K562 (cell line): ENCODE data around the gene MAK. TPM values are rescaled to one million over a fixed set of nuclear protein-coding genes. Genes with fewer than 3 reads are reported as not detected.

Experiments
- ATAC-seq: fragments of 200-7000 bp; cut with Tn5 transposase; 3 replicates; pipeline ENCODE4 v1.9.1; 2020; ENCODE audit warnings: moderate library complexity
- BruUV-seq: library from RNA; stranded (reverse); fragments of 400-500 nt; replicated peaks from 2 replicates; lab custom pipeline; 2021; lab: Mats Ljungman, UMichigan
- CTCF ChIA-PET: fragments of 300-600 bp; formaldehyde crosslinking; extraction: SDS; loops from one replicate; lab custom pipeline; 2021; ENCODE audit warnings: low intra/inter-chr PET ratio; lab: Yijun Ruan, JAX
- POLR2A ChIA-PET: fragments of 300-600, 350-650 bp; sonication (Branson Sonifier 250); formaldehyde crosslinking; extraction: SDS; loops from one replicate; lab custom pipeline; 2021; ENCODE audit warnings: antibody characterized with exemption, inconsistent platforms; lab: Yijun Ruan, JAX
- DNase-seq, 4 experiments: peaks; one replicate each; pipeline versions ENCODE4 v3.0.0 to v3.0.0-alpha.2; 2011 to 2018; ENCODE audit warnings: low spot score in 3 of 4, mixed read lengths in 3 of 4; ENCODE audit errors: extremely low read depth in 1 of 4
- FAIRE-seq: peaks from 2 replicates; lab custom pipeline; 2011; peaks lifted over from hg19 to GRCh38; lab: Jason Lieb, UNC
- H2AFZ ChIP-seq: 2 replicates; pipeline ENCODE4 v1.6.0; 2011; ENCODE audit warnings: low read depth, low read length, control low read depth, inconsistent platforms
- H3K27ac ChIP-seq: fragments of 200-600 bp; 3 replicates; pipeline ENCODE4 v1.8.0; 2011; ENCODE audit warnings: low read depth, mild to moderate bottlenecking, control low read depth, inconsistent platforms, low read length, moderate library complexity, mixed read lengths; ENCODE audit errors: extremely low read depth
- H3K27me3 ChIP-seq, 2 experiments: fragments of 300-600 bp in 1 of 2; 2 replicates in 1 of 2; 3 replicates in 1 of 2; pipeline versions ENCODE4 v1.6.0 to v1.8.0; 2011; ENCODE audit warnings: inconsistent platforms in 2 of 2, low read length in 2 of 2, mild to moderate bottlenecking in 1 of 2, mixed read lengths in 1 of 2, moderate library complexity in 1 of 2; ENCODE audit not compliant: control insufficient read depth in 2 of 2, insufficient read depth in 2 of 2
- H3K36me3 ChIP-seq: fragments of 300-600 bp; 3 replicates; pipeline ENCODE4 v1.8.0; 2011; ENCODE audit warnings: mild to moderate bottlenecking, low read length, inconsistent platforms; ENCODE audit not compliant: control insufficient read depth, insufficient read depth
- H3K4me1 ChIP-seq, 2 experiments: fragments of 200-600 bp in 1 of 2; replicated peaks in 1 of 2; 2 replicates in 1 of 2; 3 replicates in 1 of 2; pipeline versions ENCODE4 v1.5.1 to v1.8.0; 2011; ENCODE audit warnings: inconsistent platforms in 2 of 2, low read length in 2 of 2, mild to moderate bottlenecking in 1 of 2, mixed read lengths in 1 of 2, moderate library complexity in 1 of 2; ENCODE audit not compliant: control insufficient read depth in 2 of 2, insufficient read depth in 2 of 2
- H3K4me2 ChIP-seq: 2 replicates; pipeline ENCODE4 v1.6.1; 2011; ENCODE audit warnings: low read length, control low read depth, inconsistent platforms, mixed read lengths; ENCODE audit not compliant: insufficient read depth
- H3K4me3 ChIP-seq: fragments of 200-600 bp; sonication (generic), shearing (Covaris generic); 2 replicates; pipeline ENCODE4 v1.5.1; 2016; ENCODE audit warnings: control low read depth, inconsistent platforms
- H3K79me2 ChIP-seq: fragments of 200-600 bp; 3 replicates; pipeline ENCODE4 v1.8.0; 2011; ENCODE audit warnings: low read length, inconsistent platforms; ENCODE audit not compliant: control insufficient read depth, insufficient read depth
- H3K9ac ChIP-seq, 2 experiments: 2 replicates each; pipeline versions ENCODE4 v1.6.0 to v1.6.1; 2011; ENCODE audit warnings: low read depth in 2 of 2, low read length in 2 of 2, control low read depth in 1 of 2, inconsistent platforms in 1 of 2, mild to moderate bottlenecking in 1 of 2, mixed read lengths in 1 of 2; ENCODE audit not compliant: insufficient read depth in 1 of 2
- H3K9me1 ChIP-seq: one replicate; pipeline ENCODE4 v1.6.0; 2011; ENCODE audit warnings: inconsistent platforms, mild to moderate bottlenecking, low read length, moderate library complexity; ENCODE audit not compliant: control insufficient read depth, insufficient read depth
- H3K9me3 ChIP-seq: replicated peaks from 2 replicates; pipeline ENCODE4 v1.5.1; 2011; ENCODE audit warnings: low read depth, low read length, inconsistent platforms; ENCODE audit not compliant: control insufficient read depth, insufficient read depth
- H4K20me1 ChIP-seq: replicated peaks from 2 replicates; pipeline ENCODE4 v1.6.1; 2011; ENCODE audit warnings: low read length, inconsistent platforms, mixed read lengths; ENCODE audit not compliant: control insufficient read depth, insufficient read depth
- HOXB6 ChIP-seq: fragments of 250-450 bp; sonication (Bioruptor Pico); IDR thresholded peaks from 2 replicates; pipeline ENCODE4 v1.5.1; 2022; ENCODE audit warnings: mild to moderate bottlenecking, borderline replicate concordance
- KLF16 ChIP-seq: IDR thresholded peaks from 2 replicates; pipeline ENCODE4 v1.6.1; 2016; ENCODE audit warnings: antibody characterized with exemption
- KLF6 ChIP-seq: fragments of 250-450 bp; sonication (Bioruptor Pico); IDR thresholded peaks from 2 replicates; pipeline ENCODE4 v1.4.0; 2020; ENCODE audit warnings: mild to moderate bottlenecking, moderate library complexity, borderline replicate concordance
- MCM3 ChIP-seq: fragments of 450-650 bp; IDR thresholded peaks from 2 replicates; pipeline ENCODE4 v1.6.1; 2016
- MEIS2 ChIP-seq: fragments of 450-650 bp; IDR thresholded peaks from 2 replicates; pipeline ENCODE4 v1.6.1; 2014; ENCODE audit warnings: mild to moderate bottlenecking; ENCODE audit not compliant: partially characterized antibody
- NCOR1 ChIP-seq: fragments of 450-650 bp; IDR thresholded peaks from 2 replicates; pipeline ENCODE4 v1.6.1; 2016; ENCODE audit warnings: mild to moderate bottlenecking, moderate library complexity
- SMAD4 ChIP-seq: fragments of 250-450 bp; sonication (Bioruptor Pico); conservative IDR thresholded peaks from 2 replicates; pipeline ENCODE4 v1.8.0; 2021; ENCODE audit warnings: inconsistent platforms, mild to moderate bottlenecking, moderate library complexity
- STAT6 ChIP-seq: sonication (generic); formaldehyde crosslinking; IDR thresholded peaks from 2 replicates; pipeline ENCODE4 v1.8.1; 2023; ENCODE audit warnings: mild to moderate bottlenecking, missing genetic modification reagents
- ZNF384 ChIP-seq: IDR thresholded peaks from 2 replicates; pipeline ENCODE4 v1.6.1; 2012; ENCODE audit warnings: low read depth, low read length, improper control_type of control experiment
- WGBS: fragments of 100-300 bp; shearing (Covaris generic); methylation state at CpG from one replicate; pipeline ENCODE4 v1.1.6; 2016; ENCODE audit warnings: low coverage, mixed read lengths; ENCODE audit not compliant: insufficient coverage; ENCODE audit errors: missing lambda C conversion rate; 5-methylcytosine and 5-hydroxymethylcytosine counted together
- in situ Hi-C: fragments of 300-500 bp; cut with MboI; formaldehyde crosslinking; loops from 4 replicates; pipeline ENCODE4 v1.15.0; 2018; ENCODE audit warnings: inconsistent platforms, mixed read lengths
- intact Hi-C: fragments of 100-400 bp; cut with micrococcal nuclease; formaldehyde crosslinking; loops from 2 replicates; pipeline ENCODE4 v1.14.2; 2022
- polyA plus RNA-seq, 8 experiments: library from polyadenylated mRNA; depleted of rRNA in 4 of 8; stranded (reverse) in 5 of 8; unstranded in 3 of 8; fragments of >200 nt; fragmentation: Nextera tagmentation in 2 of 8; fragmentation: Illumina TruSeq in 1 of 8; extraction: Ambion mirVana in 2 of 8; extraction: Trizol in 1 of 8; gene quantifications; 2 replicates each; pipeline versions ENCODE4 v1.2.1 to v1.2.3, GENCODE V29; 2011 to 2014; ENCODE audit warnings: inconsistent platforms in 1 of 8, missing spikeins in 1 of 8
- total RNA-seq, 7 experiments: library from RNA; depleted of rRNA in 6 of 7; stranded (reverse); fragments of >200 nt in 6 of 7; fragmentation: Illumina TruSeq in 2 of 7; extraction: Trizol in 2 of 7; gene quantifications; 2 replicates each; pipeline versions ENCODE4 v1.2.1 to v1.2.3, GENCODE V29; 2011 to 2021; ENCODE audit warnings: low replicate concordance in 1 of 7
- TF ChIP-seq, protein P1 (sequence below), 2 experiments: fragments of 200-800 bp in 1 of 2; sonication (Bioruptor generic) in 1 of 2; sonication (generic) in 1 of 2; formaldehyde crosslinking in 1 of 2; IDR thresholded peaks in 1 of 2; conservative IDR thresholded peaks in 1 of 2; 2 replicates each; pipeline versions ENCODE4 v1.5.0 to v1.6.1; 2016 to 2020; ENCODE audit warnings: missing compliant biosample characterization in 1 of 2, missing genetic modification characterization in 1 of 2, missing genetic modification reagents in 1 of 2

The MAK gene
- total and polyA plus RNA-seq, 9 of the 15 experiments (the other 6 are each of a cell fraction or from before 2014, with no cell fraction given), result 0.25 to 1.1 (median 0.53) TPM

GRCh38 chr6:10880366-10880765, 42.0 kb upstream of the MAK start:
- Histone ChIP-seq H2AFZ (no peak overlapping the region), H3K4me2 (no peak overlapping the region), H3K9me3 (no peaks in the 10 kb centered on the region), H3K27ac (no peak overlapping the region), H4K20me1 (no peaks in the 10 kb centered on the region), H3K79me2 (no peaks in the 10 kb centered on the region), H3K36me3 (no peaks in the 10 kb centered on the region), H3K4me1 (peaks cover 0 to 13% of the 10 kb centered on the region in 2 experiments; a peak in 1 of 5 replicates), H3K27me3 (no peaks in the 10 kb centered on the region), H3K4me3 (no peak overlapping the region), H3K9me1 (no peaks in the 10 kb centered on the region), H3K9ac (no peak overlapping the region)
- TF ChIP-seq KLF16, result no peak
- TF ChIP-seq MCM3, result no peak
- TF ChIP-seq ZNF384, result no peak
- TF ChIP-seq NCOR1, result no peak
- TF ChIP-seq HOXB6 (CRISPR knock-in tag), result no peak
- no peak for TF ChIP-seq SMAD4 (CRISPR knock-in tag)
- no peak for TF ChIP-seq MEIS2
- TF ChIP-seq KLF6 (CRISPR knock-in tag), result no peak
- no peak for TF ChIP-seq STAT6 (CRISPR knock-in tag)
- TF ChIP-seq, protein P1, sequence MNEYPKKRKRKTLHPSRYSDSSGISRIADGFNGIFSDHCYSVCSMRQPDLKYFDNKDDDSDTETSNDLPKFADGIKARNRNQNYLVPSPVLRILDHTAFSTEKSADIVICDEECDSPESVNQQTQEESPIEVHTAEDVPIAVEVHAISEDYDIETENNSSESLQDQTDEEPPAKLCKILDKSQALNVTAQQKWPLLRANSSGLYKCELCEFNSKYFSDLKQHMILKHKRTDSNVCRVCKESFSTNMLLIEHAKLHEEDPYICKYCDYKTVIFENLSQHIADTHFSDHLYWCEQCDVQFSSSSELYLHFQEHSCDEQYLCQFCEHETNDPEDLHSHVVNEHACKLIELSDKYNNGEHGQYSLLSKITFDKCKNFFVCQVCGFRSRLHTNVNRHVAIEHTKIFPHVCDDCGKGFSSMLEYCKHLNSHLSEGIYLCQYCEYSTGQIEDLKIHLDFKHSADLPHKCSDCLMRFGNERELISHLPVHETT (CRISPR knock-in tag; conservative IDR thresholded peaks at IDR 0.05 in 1 of 2, IDR thresholded peaks at IDR 0.05 in 1 of 2), result no peak
- DNase-seq (no peak), ATAC-seq (no peak), FAIRE-seq (no peak)
- WGBS, result 44% methylated on average over 2 of the region's 2 CpGs
- in situ Hi-C loops, result no loop called here
- POLR2A ChIA-PET, result interaction anchor here (1.0 kb wide), 1 partner anchor 11 kb away, joined by 3 read pairs; no protein-coding TSS in a partner anchor
- no TSS peak for BruUV-seq
- intact Hi-C loops, result no loop called here
- CTCF ChIA-PET, result interaction anchor here (0.6 kb wide), 1 partner anchor 32 kb away, joined by 4 read pairs; no protein-coding TSS in a partner anchor
